Activated CD4-positive, CD25-positive, alpha-beta regulatory T cell treated with anti-CD3 and anti-CD28 coated beads, Interleukin-2, amount 50 U/mL, for 72 hours (primary cell): Measurements from ENCODE around the gene LYPLA2.
A peak's percentile ranks its signal among the peaks of the same experiment; 100 is the strongest.
"Not testable (repeated sequence)": the region's sequence is repeated elsewhere in the genome, so short reads cannot be mapped to it uniquely, and the experiment has no call there.

ENCODE experiments used
- DNase-seq: peaks from one replicate; pipeline ENCODE4 v3.0.0; 2021

The LYPLA2 gene

GRCh38 chr1:23801338-23801748, 10.4 kb downstream of the LYPLA2 start:
- no peak for DNase-seq

DNA sequence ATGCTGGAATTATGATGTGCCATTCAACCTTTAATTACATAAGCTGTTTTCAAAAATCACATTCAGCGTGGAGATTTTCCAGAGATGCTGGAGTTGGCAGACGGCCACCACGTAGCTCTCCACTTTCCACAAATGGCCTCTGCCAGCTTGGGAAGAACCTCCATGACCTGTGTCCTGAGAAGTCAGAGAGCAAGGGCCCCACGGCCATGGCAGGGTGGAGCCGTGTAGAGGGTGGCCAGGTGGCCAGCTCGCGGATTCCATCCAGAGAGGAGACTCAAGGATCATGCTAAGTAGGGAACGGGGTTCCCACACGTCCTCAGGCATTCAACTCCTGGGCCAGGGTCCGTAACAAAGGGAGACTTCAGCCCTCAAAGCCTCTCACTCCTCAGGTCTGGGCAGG, 10.9 kb downstream of the LYPLA2 start:
- no peak for DNase-seq

DNA sequence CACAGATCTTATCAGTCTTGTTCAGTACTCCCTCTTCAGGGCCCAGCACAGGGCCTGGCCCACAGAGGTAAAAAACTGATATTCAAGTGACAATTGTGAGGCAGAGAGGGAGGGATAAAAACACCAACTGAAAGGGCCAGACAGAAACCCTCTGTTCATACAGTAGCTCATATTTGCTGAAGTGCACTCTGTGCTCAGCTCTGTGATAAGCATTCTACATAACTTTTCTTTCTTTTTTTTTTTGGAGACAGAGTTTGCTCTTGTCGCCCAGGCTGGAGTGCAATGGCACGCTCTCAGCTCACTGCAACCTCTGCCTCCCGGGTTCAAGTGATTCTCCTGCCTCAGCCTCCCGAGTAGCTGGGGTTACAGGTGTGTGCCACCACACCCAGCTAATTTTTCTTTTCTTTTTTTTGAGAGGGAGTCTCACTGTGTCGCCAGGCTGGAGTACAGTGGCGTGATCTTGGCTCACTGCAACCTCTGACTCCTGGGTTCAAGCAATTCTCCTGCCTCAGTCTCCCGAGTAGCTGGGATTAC, 11.9 kb downstream of the LYPLA2 start:
- DNase-seq = not testable (repeated sequence)

- DNase-seq = no peak
Observed at GRCh38 chr1:23803674-23804073, 12.7 kb downstream of the LYPLA2 start.

GRCh38 chr1:23804183-23804835, 13.4 kb downstream of the LYPLA2 start:
- DNase-seq = no peak

DNA sequence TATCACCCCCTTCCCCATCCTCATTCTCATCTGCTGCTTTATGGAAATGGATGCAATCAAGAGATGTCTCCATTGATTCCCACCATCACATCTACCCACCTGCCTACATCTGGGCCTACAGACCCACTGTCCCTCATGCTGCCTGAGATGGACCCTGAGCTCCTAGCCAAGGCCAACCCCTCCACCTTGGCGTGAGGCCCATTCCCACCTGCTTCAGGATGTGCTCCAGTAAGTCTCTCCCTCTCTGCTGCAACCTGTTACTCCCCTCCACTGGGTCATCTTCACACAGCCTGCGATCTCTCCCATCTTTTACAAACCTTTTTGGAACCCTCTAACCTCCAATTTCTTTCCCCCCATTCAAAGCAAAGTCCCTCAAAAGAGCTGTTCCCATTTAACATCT, 14.1 kb downstream of the LYPLA2 start:
- no peak for DNase-seq

DNA sequence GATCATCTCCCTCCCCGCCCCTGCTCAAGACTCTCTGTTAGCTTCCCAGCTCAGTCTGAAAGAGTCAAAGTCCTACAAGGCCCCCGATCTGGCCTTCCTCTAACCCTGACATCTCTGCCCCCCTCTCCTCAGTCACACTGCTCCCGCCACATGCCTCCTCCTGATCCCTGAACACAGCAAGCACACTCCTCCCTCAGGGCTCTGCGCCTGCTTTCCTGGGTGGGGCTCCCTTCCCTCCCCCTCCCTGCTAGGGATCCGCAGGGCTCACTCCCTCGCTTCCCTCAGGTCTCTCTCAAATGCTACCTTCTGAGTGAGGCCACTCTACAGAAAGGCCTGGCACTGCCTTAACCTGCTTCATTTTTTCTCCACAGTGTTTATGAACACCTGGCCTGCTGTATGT, 15.3 kb downstream of the LYPLA2 start:
- no peak for DNase-seq

DNA sequence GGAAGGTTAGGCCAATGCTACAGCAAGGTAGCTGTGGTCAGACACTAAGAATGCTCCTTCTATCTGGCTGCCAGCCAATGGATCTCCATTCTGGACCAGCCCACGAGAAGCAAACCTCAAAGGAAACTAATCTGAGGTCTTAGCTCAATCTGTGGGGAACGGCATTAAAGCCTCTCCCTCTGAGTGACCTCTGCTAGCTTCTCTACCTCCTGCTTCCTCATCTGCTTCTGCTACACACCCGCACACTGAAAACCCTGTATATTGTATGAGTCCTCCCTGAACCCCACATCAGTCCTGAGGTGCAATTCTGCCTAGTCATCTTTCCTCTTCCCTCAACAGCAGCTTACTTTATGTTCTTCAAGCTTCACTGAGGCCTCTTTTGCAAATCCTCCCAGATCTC, 16.5 kb downstream of the LYPLA2 start:
- DNase-seq = no peak

- peak; percentile 73 for DNase-seq
Observed at GRCh38 chr1:23809751-23810171, 18.8 kb downstream of the LYPLA2 start.

DNA sequence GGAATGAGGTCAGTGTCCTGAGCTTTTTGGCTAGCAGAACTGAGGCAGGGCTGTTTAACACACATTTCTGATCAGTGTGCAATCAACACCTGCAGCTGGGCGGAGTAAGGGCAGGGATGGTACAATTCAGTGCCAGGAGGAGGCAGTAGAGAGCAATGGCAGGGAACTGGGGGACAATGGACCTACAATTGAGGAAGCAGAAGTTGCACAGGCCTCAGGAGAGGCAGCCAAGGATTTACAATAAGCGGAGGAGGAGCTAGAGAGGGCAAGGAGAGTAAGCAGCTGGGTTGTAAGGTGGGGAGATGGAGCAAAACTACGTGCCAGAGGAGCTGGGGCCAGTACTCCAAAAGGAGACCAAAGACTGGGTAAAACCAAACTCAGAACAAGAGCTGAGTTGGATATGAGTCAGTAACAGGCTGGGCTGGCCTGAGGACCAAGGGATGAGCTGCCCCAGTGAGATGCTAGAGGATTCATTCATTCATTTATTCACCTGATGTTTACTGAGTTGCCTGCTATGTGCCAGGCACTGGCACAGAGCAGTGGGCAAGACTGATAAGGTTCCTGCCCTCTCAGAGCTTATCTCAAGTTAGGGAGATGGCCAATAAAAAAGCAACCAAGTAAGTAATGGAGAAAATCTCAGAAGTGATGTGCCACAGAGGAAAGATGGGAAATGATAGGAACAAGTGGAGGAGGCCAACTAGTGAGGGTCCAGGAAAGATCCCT, 20.0 kb downstream of the LYPLA2 start:
- peak; percentile 50 for DNase-seq

DNA sequence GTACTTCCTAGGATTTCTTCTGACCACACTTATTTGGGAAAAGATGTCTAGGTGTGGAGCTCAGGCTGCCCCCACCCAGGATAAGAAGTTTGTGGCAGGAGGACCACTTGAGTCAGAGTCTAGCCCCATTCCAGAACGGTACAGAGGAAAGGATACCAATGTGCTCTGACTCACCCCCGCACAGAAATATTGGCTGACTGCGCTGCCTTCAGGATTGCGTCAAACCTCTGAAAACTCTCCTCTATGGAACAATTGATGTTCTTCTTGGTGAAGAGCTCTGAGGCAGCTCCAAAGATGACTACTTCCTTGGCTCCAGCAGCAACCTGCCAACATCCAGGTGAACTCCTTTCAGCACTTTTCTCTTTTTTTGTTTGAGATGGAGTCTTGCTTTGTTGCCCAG, 23.1 kb downstream of the LYPLA2 start:
- no peak for DNase-seq

GRCh38 chr1:23816361-23816760, 25.4 kb downstream of the LYPLA2 start:
- no peak for DNase-seq

DNA sequence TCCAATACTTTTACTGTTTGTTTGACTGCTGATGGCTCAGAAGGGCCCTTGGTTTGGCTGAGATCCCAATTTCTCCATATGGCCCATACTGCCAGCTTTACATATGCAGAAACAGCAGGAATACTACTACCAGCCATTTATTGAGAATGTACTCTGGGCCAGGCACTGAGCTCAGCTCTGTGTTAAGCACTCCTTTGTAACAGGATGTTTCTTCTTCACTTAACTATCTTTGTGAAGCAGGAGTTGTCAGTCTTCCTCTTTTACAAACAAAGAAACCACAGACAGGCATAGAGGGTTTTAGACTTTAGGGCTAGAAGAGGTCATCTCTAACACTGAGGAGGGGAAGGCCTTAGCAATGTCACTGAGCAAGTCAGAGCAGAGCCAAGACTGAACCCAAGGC, 26.0 kb downstream of the LYPLA2 start:
- DNase-seq = no peak

- DNase-seq = no peak
Observed at GRCh38 chr1:23817633-23818032, 26.7 kb downstream of the LYPLA2 start.

GRCh38 chr1:23823767-23824166, 32.8 kb downstream of the LYPLA2 start:
- DNase-seq = no peak

- no peak for DNase-seq
Observed at GRCh38 chr1:23824711-23825075, 33.7 kb downstream of the LYPLA2 start.

GRCh38 chr1:23825076-23825761, 34.3 kb downstream of the LYPLA2 start, which contains the start of gene HMGCL:
Gene HMGCL (minus strand): TSS chr1:23825429. CDS start chr1:23825415, 14 bp downstream.
- DNase-seq = peak; percentile 80

DNA sequence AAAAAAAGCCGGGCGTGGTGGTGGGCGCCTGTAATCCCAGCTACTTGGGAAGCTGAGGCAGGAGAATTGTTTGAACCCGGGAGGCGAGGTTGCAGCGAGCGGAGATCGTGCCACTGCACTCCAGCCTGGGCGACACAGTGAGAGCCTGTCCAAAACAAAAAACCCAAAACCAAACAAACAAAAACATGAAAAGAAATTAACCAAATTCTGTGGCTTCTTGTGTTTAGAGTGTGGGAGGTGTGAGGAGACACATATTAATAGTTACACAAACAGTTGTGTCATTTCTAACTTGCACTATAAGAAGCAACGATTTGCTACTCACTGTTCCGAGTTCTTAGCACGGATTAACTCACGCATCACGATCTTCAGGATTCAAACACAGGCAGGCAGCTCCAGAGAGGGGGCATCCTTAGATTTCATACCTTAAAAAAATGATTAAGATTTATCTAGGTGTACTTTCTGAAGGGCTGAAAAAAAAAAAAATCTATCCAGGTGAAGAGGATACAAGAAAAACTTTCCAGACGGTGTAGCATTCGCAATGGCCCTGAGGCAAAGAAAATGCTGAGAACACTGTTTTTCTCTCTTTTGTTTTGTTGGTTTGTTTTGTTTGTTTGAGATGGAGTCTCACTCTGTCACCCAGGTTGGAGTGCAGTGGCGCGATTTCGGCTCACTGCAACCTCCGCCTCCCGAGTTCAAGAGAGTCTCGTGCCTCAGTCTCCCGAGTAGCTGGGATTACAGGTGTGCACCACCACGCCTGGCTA, 35.0 kb downstream of the LYPLA2 start:
- no peak for DNase-seq

DNA sequence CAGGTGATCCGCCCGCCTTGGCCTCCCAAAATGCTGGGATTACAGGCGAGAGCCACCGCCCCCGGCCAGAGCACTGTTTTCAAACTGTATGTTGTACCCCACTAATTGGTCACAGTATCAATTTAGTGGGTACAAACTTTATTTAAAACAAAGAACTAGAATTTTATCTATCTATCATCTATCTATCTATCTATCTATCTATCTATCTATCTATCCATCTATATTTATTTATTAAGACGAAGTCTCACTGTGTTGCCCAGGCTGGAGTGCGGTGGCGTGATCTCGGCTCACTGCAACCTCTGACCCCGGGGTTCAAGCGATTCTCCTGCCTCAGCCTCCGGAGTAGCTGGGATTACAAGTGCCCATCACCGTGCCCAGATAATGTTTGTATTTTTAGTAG, 35.6 kb downstream of the LYPLA2 start:
- not testable (repeated sequence) for DNase-seq

DNA sequence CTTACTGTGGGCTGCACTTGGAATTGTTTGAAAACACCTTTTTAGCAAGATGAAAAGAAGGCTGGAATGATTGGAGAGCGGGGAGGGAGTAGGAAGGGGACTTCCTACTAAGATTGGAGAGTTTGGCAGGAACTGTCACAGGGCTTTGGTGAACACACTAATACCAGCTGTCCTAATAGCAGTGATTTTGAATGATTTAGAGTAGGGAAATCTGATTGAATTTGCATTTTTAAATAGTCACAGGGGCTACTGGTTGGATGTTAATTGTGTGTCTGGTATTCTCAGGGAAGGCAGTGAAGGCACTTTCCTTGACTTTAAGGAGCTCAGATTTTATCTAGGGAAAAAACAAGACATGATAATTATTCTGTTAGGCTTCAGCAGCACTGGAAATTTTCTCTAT, 36.8 kb downstream of the LYPLA2 start:
- DNase-seq = no peak

DNA sequence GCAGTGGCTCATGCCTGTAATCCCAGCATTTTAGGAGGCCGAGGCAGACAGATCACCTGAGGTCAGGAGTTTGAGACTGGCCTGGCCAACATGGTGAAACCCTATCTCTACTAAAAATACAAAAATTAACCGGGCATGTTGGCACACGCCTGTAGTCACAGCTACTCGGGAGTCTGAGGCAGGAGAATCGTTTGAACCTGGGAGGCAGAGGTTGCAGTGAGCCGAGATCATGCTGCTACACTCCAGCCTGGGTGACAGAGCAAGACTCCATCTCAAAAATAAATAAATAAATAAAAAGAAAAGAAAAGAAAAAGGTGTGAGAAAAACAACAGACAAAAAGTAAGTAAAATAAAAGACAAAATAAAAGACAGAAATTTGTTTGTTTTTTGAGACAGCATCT, 43.2 kb downstream of the LYPLA2 start:
- DNase-seq = not testable (repeated sequence)

GRCh38 chr1:23836037-23836436, 45.1 kb downstream of the LYPLA2 start:
- no peak for DNase-seq

DNA sequence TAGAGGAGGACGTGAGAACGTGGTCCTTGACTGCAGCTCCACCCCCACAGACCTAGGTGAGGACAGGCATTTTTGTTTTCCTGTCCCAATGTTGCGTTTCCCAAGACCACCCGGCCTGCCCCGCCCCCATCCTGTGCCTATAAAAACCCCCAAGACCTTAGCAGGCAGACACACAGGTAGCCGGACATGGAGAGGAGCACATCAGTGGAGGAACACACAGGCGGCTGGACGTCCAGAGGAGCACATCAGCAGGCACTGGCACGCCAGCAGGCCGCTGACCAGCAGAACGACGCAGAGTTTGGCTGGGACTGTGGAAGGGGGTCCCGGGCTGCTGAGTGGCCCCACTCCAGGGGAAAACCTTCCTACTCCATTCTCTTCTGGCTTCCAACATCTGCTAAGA, 47.0 kb downstream of the LYPLA2 start:
- no peak for DNase-seq
